ENCODE results near the gene RBM6. TPM values are rescaled to one million over a fixed set of nuclear protein-coding genes. Genes with fewer than 3 reads are reported as not detected.
"Not testable (repeated sequence)": the region's sequence is repeated elsewhere in the genome, so short reads cannot be mapped to it uniquely, and the experiment has no call there.

The RBM6 gene
- total RNA-seq, 1 experiment from 2014 or later: 74.1 TPM

GRCh38 chr3:49930168-49930690 lies 9.7 kb upstream of the RBM6 start:
- no peaks in the 10 kb centered on the region for H3K36me3 ChIP-seq (ENCODE audit: control insufficient read depth, insufficient read depth, low read length)
- ChIA-PET CTCF (interaction anchor here (0.6 to 1.7 kb wide), 12 partner anchors 10 to 390 kb away, joined by 3 to 14 read pairs (median 4); partner anchors contain the start of genes INKA1, RBM6 and TRAIP), POLR2A (interaction anchor here (0.6 to 1.4 kb wide), 7 partner anchors 10 to 257 kb away, joined by 3 to 41 read pairs (median 4); partner anchors contain the start of gene RBM6)
- TF ChIP-seq, protein P1, sequence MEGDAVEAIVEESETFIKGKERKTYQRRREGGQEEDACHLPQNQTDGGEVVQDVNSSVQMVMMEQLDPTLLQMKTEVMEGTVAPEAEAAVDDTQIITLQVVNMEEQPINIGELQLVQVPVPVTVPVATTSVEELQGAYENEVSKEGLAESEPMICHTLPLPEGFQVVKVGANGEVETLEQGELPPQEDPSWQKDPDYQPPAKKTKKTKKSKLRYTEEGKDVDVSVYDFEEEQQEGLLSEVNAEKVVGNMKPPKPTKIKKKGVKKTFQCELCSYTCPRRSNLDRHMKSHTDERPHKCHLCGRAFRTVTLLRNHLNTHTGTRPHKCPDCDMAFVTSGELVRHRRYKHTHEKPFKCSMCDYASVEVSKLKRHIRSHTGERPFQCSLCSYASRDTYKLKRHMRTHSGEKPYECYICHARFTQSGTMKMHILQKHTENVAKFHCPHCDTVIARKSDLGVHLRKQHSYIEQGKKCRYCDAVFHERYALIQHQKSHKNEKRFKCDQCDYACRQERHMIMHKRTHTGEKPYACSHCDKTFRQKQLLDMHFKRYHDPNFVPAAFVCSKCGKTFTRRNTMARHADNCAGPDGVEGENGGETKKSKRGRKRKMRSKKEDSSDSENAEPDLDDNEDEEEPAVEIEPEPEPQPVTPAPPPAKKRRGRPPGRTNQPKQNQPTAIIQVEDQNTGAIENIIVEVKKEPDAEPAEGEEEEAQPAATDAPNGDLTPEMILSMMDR (IDR thresholded peaks at IDR 0.05; ENCODE audit: insufficient read depth in 1 of 2, low read depth in 1 of 2, low read length in 1 of 2, severe bottlenecking in 1 of 2, unreplicated experiment in 1 of 2): no peak
- no peaks in the 10 kb centered on the region for H3K9me3 ChIP-seq
- Mint-ChIP-seq H3K4me3 (ENCODE audit: unreplicated experiment) (peak overlapping the region; percentile 97), H3K9me3 (ENCODE audit: unreplicated experiment) (no peaks in the 10 kb centered on the region), H3K27ac (ENCODE audit: unreplicated experiment) (peak overlapping the region; percentile 94), H3K4me1 (ENCODE audit: low read depth, unreplicated experiment) (peaks cover 8% of the 10 kb centered on the region), H3K27me3 (ENCODE audit: insufficient read depth, unreplicated experiment) (no peaks in the 10 kb centered on the region), H3K36me3 (ENCODE audit: insufficient read depth, unreplicated experiment) (peaks cover 5% of the 10 kb centered on the region)
- no peak for DNase-seq
- intact Hi-C loops (cut with micrococcal nuclease; ENCODE audit: unreplicated experiment): no loop called here
- no peaks in the 10 kb centered on the region for H3K27me3 ChIP-seq (replicated peaks; ENCODE audit: control insufficient read depth, insufficient read depth, low read length)
- peaks cover 21% of the 10 kb centered on the region for H3K4me1 ChIP-seq
- H3K4me3 ChIP-seq (ENCODE audit: low read depth, low read length): peak overlapping the region; percentile 60
- TSS peak; percentile 76 for BruUV-seq (replicated peaks)

DNA sequence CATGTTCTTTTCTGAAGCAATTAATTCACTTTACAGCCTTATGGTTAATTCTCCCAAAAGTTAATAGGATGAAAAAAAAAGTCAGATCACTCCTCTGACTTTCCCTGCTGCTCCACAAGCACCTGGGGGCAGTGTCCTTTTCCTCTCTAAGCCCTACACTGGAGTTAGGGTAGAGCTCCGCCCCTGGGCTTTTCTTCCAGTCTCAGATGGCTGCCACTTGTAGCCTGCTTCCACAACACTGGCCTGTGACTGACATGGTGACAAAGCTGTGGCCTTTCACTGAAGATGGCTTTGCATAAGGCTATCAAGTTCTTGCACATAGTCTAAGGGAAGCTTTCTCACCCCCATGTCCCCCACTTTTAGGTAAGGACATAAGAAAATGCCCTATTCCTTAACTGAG lies 9.0 kb upstream of the RBM6 start:
- Histone ChIP-seq H3K4me3 (ENCODE audit: low read depth, low read length) (no peak overlapping the region), H3K36me3 (ENCODE audit: control insufficient read depth, insufficient read depth, low read length) (no peaks in the 10 kb centered on the region), H3K4me1 (peaks cover 21% of the 10 kb centered on the region), H3K27me3 (replicated peaks; ENCODE audit: control insufficient read depth, insufficient read depth, low read length) (no peaks in the 10 kb centered on the region), H3K9me3 (no peaks in the 10 kb centered on the region)
- TF ChIP-seq, protein P1 (IDR thresholded peaks at IDR 0.05; ENCODE audit: insufficient read depth in 1 of 2, low read depth in 1 of 2, low read length in 1 of 2, severe bottlenecking in 1 of 2, unreplicated experiment in 1 of 2): peak in 1 of 2 experiments; percentile 45
- intact Hi-C loops (cut with micrococcal nuclease; ENCODE audit: unreplicated experiment): no loop called here
- Mint-ChIP-seq H3K27ac (ENCODE audit: unreplicated experiment) (peak overlapping the region; percentile 7), H3K4me3 (ENCODE audit: unreplicated experiment) (peak overlapping the region; percentile 42), H3K4me1 (ENCODE audit: low read depth, unreplicated experiment) (peaks cover 8% of the 10 kb centered on the region), H3K27me3 (ENCODE audit: insufficient read depth, unreplicated experiment) (no peaks in the 10 kb centered on the region), H3K9me3 (ENCODE audit: unreplicated experiment) (no peaks in the 10 kb centered on the region), H3K36me3 (ENCODE audit: insufficient read depth, unreplicated experiment) (peaks cover 5% of the 10 kb centered on the region)
- ChIA-PET CTCF (interaction anchor here (0.5 to 1.0 kb wide), 3 partner anchors 9 to 39 kb away, joined by 3 to 13 read pairs (median 5); partner anchors contain the start of gene RBM6), POLR2A (interaction anchor here (1.4 kb wide), 1 partner anchor 9 kb away, joined by 15 read pairs; the partner anchor contains the start of gene RBM6)
- no TSS peak for BruUV-seq (replicated peaks)
- peak; percentile 78 to 79 for DNase-seq

DNA sequence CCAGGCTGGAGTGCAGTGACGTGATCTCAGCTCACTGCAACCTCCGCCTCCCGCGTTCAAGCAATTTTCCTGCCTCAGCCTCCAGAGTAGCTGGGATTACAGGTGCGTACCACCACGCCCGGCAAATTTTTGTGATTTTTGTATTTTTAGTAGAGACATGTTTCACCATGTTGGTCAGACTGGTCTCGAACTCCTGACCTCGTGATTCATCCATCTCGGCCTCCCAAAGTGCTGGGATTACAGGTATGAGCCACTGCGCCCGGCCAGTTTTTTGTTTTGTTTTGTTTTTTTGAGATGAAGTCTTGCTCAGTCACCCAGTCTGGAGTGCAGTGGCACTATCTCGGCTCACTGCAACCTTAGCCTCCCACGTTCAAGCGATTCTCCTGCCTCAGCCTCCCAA lies 7.7 kb upstream of the RBM6 start:
- DNase-seq; H3K4me1 Mint-ChIP-seq (ENCODE audit: low read depth, unreplicated experiment); H3K36me3 ChIP-seq (ENCODE audit: control insufficient read depth, insufficient read depth, low read length); H3K27me3 Mint-ChIP-seq (ENCODE audit: insufficient read depth, unreplicated experiment); H3K9me3 ChIP-seq; H3K9me3 Mint-ChIP-seq (ENCODE audit: unreplicated experiment); intact Hi-C loops (cut with micrococcal nuclease; ENCODE audit: unreplicated experiment); H3K27ac Mint-ChIP-seq (ENCODE audit: unreplicated experiment); H3K36me3 Mint-ChIP-seq (ENCODE audit: insufficient read depth, unreplicated experiment); BruUV-seq (replicated peaks); H3K4me3 ChIP-seq (ENCODE audit: low read depth, low read length); H3K27me3 ChIP-seq (replicated peaks; ENCODE audit: control insufficient read depth, insufficient read depth, low read length); H3K4me3 Mint-ChIP-seq (ENCODE audit: unreplicated experiment): not testable (repeated sequence)
- POLR2A ChIA-PET: interaction anchor here (0.6 kb wide), 1 partner anchor 28 kb away, joined by 4 read pairs; no protein-coding TSS in a partner anchor
- CTCF ChIA-PET: interaction anchor here (0.5 to 1.3 kb wide), 2 partner anchors 188 to 923 kb away, joined by 3 to 7 read pairs; no protein-coding TSS in a partner anchor
- H3K4me1 ChIP-seq: peaks cover 21% of the 10 kb centered on the region

All from Caco-2 (cell line).